ENCODE results near the gene RPS27.
"Not testable (repeated sequence)": the region's sequence is repeated elsewhere in the genome, so short reads cannot be mapped to it uniquely, and the experiment has no call there.

RPS27 gene

DNA sequence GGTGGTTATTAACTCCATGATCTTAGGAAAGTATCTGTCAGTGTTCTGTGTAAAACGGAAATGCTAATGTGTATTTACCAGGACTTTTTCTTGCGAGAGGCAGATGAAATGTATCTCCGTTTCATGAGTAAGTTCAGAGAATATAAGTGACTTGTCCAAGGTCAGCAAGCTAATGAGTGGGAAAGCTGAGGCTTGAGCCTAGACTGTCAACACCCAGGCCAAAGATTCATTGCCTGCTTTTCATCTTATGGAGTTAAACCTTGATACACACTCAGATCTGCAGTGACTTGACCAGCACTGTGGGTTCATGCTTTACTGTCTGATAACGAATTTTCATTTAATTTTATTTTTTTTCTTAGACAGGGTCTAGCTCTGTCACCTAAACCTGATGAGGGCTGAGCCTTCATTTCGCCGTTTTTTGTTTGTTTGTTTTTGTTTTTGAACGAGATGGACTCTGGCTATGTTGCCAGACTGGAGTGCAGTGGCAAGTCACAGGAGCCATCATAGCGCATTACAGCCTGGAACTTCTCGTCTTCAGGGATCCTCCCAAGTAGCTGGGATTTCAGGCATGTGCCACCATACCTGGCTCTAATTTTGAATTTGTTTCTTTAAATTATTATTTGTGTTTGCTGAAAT, 12.2 kb upstream of the RPS27 start:
- TF ChIP-seq, protein P1, sequence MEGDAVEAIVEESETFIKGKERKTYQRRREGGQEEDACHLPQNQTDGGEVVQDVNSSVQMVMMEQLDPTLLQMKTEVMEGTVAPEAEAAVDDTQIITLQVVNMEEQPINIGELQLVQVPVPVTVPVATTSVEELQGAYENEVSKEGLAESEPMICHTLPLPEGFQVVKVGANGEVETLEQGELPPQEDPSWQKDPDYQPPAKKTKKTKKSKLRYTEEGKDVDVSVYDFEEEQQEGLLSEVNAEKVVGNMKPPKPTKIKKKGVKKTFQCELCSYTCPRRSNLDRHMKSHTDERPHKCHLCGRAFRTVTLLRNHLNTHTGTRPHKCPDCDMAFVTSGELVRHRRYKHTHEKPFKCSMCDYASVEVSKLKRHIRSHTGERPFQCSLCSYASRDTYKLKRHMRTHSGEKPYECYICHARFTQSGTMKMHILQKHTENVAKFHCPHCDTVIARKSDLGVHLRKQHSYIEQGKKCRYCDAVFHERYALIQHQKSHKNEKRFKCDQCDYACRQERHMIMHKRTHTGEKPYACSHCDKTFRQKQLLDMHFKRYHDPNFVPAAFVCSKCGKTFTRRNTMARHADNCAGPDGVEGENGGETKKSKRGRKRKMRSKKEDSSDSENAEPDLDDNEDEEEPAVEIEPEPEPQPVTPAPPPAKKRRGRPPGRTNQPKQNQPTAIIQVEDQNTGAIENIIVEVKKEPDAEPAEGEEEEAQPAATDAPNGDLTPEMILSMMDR (IDR thresholded peaks at IDR 0.05; ENCODE audit: low read depth, low read length) = no peak
- peak overlapping the region; percentile 97 for H3K4me3 ChIP-seq (ENCODE audit: low read depth, low read length)

GRCh38 chr1:153979091-153979490, 11.5 kb upstream of the RPS27 start:
- not testable (repeated sequence) for H3K4me3 ChIP-seq (ENCODE audit: low read depth, low read length)

DNA sequence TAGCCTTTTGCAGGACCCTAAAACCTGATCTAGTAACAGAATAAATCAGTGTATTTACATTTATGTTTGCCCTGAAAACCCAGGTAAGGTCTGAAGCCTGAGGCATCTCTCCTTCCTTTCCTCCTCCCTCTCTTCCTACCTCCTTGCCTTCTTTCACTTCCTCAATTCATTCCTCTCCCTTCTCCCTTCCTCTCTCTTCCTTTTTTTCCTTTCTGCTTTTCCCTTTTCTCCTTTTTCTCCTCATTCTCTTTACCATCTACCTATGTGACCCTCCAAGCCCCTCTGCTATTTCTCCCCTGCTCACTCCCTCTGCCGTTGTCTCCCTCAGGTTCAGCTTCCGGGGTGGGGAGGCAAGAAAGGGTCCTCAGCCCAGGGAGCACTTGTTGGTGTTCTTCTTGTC, 8.8 kb upstream of the RPS27 start:
- not testable (repeated sequence) for H3K4me3 ChIP-seq (ENCODE audit: low read depth, low read length)

GRCh38 chr1:153984123-153984894, 6.3 kb upstream of the RPS27 start:
- peak overlapping the region; percentile 66 for H3K4me3 ChIP-seq (ENCODE audit: low read depth, low read length)
- TF ChIP-seq, protein P1 (IDR thresholded peaks at IDR 0.05; ENCODE audit: low read depth, low read length) = no peak

DNA sequence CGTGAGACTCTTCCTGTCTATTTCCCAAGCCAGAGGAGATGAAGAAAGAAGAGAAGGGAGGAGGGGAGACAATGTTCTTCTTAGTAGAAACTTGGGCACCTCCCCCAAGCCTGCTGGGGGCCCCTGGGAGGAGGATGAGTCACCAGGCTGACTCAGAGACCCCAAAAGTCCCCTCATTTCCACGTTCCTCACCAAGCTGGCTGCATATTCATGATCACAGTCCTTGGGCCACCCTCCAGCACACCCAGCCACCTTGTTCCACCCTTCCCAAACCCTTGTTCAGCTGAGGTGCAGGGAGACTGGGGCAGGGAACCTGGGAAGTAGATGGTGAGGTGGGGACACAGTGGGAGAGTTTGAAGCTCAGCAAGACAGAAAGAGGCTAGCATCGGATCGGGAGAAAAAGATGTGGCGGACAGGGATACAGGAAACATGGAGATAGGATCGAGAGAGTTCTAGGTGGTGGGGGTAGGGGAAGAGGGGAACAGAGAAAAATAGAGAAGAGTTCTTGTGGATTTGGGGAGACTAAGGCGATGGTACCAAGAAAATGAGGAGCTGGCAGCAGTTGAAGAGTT, 5.1 kb upstream of the RPS27 start:
- peak overlapping the region; percentile 66 for H3K4me3 ChIP-seq (ENCODE audit: low read depth, low read length)
- TF ChIP-seq, protein P1 (IDR thresholded peaks at IDR 0.05; ENCODE audit: low read depth, low read length) = no peak

DNA sequence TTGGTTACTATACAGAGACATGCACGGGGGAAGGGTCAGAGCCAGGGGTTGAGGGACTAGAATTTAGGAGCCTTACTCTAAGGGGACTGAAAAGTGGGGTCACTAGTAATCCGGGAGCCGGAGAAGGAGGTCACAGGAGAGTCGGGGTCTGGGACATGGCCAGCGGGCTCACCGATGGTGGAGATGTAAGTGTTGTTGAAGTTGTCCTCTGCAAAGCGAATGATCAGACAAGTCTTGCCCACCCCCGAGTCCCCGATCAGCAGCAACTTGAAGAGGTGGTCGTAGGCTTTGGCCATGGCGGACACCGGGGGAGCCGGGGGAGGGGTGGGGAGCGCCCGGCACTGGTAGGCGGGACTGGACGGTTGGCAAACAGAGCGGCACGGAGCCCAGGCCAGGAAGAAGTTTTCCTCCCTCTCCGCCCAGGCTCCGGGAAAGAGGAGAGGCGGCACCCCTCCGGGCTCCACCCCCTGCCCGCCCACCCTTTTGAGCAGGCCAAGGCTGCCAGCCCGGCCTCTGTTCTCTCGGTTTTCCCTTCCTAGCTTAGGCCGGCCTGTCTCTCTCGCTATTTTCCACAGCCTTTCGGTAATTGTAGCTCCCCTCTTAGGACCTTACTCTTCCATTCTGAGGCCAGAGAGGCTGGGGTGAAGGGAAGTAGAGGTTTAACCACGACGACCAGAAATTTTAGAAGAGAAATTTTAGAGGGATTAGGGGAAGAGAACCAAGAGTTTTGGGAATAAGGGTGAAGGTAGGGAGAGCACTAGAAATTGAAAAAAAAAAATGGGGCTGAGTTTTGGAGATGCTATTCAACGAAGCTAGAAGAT, 4.4 kb upstream of the RPS27 start, which contains the start of gene RAB13:
TSS of gene RAB13 (minus strand) at position 399 of the 821 bp plus-strand sequence. CDS start at position 296, 103 bp downstream.
- H3K4me3 ChIP-seq (ENCODE audit: low read depth, low read length) = peak within 1 kb of the TSS; percentile 66
- TF ChIP-seq, protein P1 (IDR thresholded peaks at IDR 0.05; ENCODE audit: low read depth, low read length) = no peak

GRCh38 chr1:153987621-153988020, 2.9 kb upstream of the RPS27 start:
- H3K4me3 ChIP-seq (ENCODE audit: low read depth, low read length) = no peak overlapping the region
- TF ChIP-seq, protein P1 (IDR thresholded peaks at IDR 0.05; ENCODE audit: low read depth, low read length) = no peak

All from WI38 (cell line).